Measurements from ENCODE around the gene LRRC4C. TPM values are rescaled to one million over a fixed set of nuclear protein-coding genes. Genes with fewer than 3 reads are reported as not detected.

The LRRC4C gene
- polyA plus RNA-seq, 1 donor from 2014 or later, result 24.3 TPM

- no peak overlapping the region for H3K4me3 ChIP-seq (ENCODE audit: low read length)
- H3K9me3 ChIP-seq (ENCODE audit: low read length), result no peaks in the 10 kb centered on the region
- H3K79me2 ChIP-seq (replicated peaks; ENCODE audit: insufficient read depth, low read length), result no peaks in the 10 kb centered on the region
- H4K20me1 ChIP-seq (ENCODE audit: insufficient read depth), result no peaks in the 10 kb centered on the region
- H3K9me2 ChIP-seq (ENCODE audit: insufficient read depth, low read length), result no peaks in the 10 kb centered on the region
- no peak overlapping the region for H2AFZ ChIP-seq (ENCODE audit: low read depth, low read length)
- no peak overlapping the region for H3K9ac ChIP-seq (ENCODE audit: low read length)
- no peak overlapping the region for H3K27ac ChIP-seq (ENCODE audit: low read length)
- no peaks in the 10 kb centered on the region for H3F3A ChIP-seq (ENCODE audit: insufficient read depth, low read length, poor library complexity, severe bottlenecking)
- no peak overlapping the region for H3K4me2 ChIP-seq (ENCODE audit: low read length)
- TF ChIP-seq CTCF (IDR thresholded peaks at IDR 0.05; ENCODE audit: poor library complexity, severe bottlenecking), result no peak
- TF ChIP-seq TAF1 (IDR thresholded peaks at IDR 0.05; ENCODE audit: low read depth), result no peak
- no peak for TF ChIP-seq MXI1 (conservative IDR thresholded peaks at IDR 0.05; ENCODE audit: poor library complexity, severe bottlenecking)
- no peak for TF ChIP-seq EP300 (conservative IDR thresholded peaks at IDR 0.05; ENCODE audit: poor library complexity, severe bottlenecking)
- TF ChIP-seq EZH2 (IDR thresholded peaks at IDR 0.05; ENCODE audit: borderline replicate concordance, insufficient read depth, low read length, poor library complexity, severe bottlenecking), result no peak
- TF ChIP-seq POLR2AphosphoS5 (IDR thresholded peaks at IDR 0.05), result no peak
- no peak for TF ChIP-seq REST (IDR thresholded peaks at IDR 0.05; ENCODE audit: borderline replicate concordance)
- no peak for TF ChIP-seq RAD21 (conservative IDR thresholded peaks at IDR 0.05)
- no peak for TF ChIP-seq SMC3 (conservative IDR thresholded peaks at IDR 0.05; ENCODE audit: poor library complexity)
- no peaks in the 10 kb centered on the region for H3K27me3 ChIP-seq (ENCODE audit: insufficient read depth, low read depth, low read length)
- no peaks in the 10 kb centered on the region for H3K36me3 ChIP-seq (ENCODE audit: insufficient read depth, low read length)
Measured at GRCh38 chr11:40838181-40838683, 621.2 kb downstream of the LRRC4C start.

- Histone ChIP-seq H3F3A (ENCODE audit: insufficient read depth, low read length, poor library complexity, severe bottlenecking) (peaks cover 3% of the 10 kb centered on the region), H3K27me3 (ENCODE audit: insufficient read depth, low read depth, low read length) (no peaks in the 10 kb centered on the region), H3K9me2 (ENCODE audit: insufficient read depth, low read length) (no peaks in the 10 kb centered on the region), H2AFZ (ENCODE audit: low read depth, low read length) (no peak overlapping the region), H3K4me2 (ENCODE audit: low read length) (no peak overlapping the region), H3K36me3 (ENCODE audit: insufficient read depth, low read length) (no peaks in the 10 kb centered on the region), H3K9me3 (ENCODE audit: low read length) (no peaks in the 10 kb centered on the region), H3K79me2 (replicated peaks; ENCODE audit: insufficient read depth, low read length) (no peaks in the 10 kb centered on the region), H3K9ac (ENCODE audit: low read length) (no peak overlapping the region), H4K20me1 (ENCODE audit: insufficient read depth) (no peaks in the 10 kb centered on the region), H3K4me3 (ENCODE audit: low read length) (no peak overlapping the region), H3K27ac (ENCODE audit: low read length) (no peak overlapping the region)
- TF ChIP-seq TAF1 (IDR thresholded peaks at IDR 0.05; ENCODE audit: low read depth), result no peak
- no peak for TF ChIP-seq MXI1 (conservative IDR thresholded peaks at IDR 0.05; ENCODE audit: poor library complexity, severe bottlenecking)
- no peak for TF ChIP-seq EZH2 (IDR thresholded peaks at IDR 0.05; ENCODE audit: borderline replicate concordance, insufficient read depth, low read length, poor library complexity, severe bottlenecking)
- TF ChIP-seq SMC3 (conservative IDR thresholded peaks at IDR 0.05; ENCODE audit: poor library complexity), result no peak
- TF ChIP-seq RAD21 (conservative IDR thresholded peaks at IDR 0.05), result no peak
- no peak for TF ChIP-seq EP300 (conservative IDR thresholded peaks at IDR 0.05; ENCODE audit: poor library complexity, severe bottlenecking)
- no peak for TF ChIP-seq REST (IDR thresholded peaks at IDR 0.05; ENCODE audit: borderline replicate concordance)
- TF ChIP-seq CTCF (IDR thresholded peaks at IDR 0.05; ENCODE audit: poor library complexity, severe bottlenecking), result no peak
Measured at GRCh38 chr11:40827116-40827515, 632.3 kb downstream of the LRRC4C start.

All from neural cell (in vitro differentiated cells).